Activated CD8-positive, alpha-beta memory T cell treated with anti-CD3 and anti-CD28 coated beads for 36 hours (primary cell): ENCODE results near the gene KCNQ1. TPM values are rescaled to one million over a fixed set of nuclear protein-coding genes. Genes with fewer than 3 reads are reported as not detected.

Experiments
- CTCF ChIA-PET: fragments of 350-600 bp; sonication (Branson Sonifier 250); formaldehyde crosslinking; loops from one replicate; lab custom pipeline; 2021; ENCODE audit warnings: antibody characterized with exemption; lab: Charles Lee
- POLR2A ChIA-PET: fragments of 350-600 bp; sonication (Branson Sonifier 250); formaldehyde crosslinking; loops from one replicate; lab custom pipeline; 2021; ENCODE audit warnings: antibody characterized with exemption; lab: Charles Lee
- total RNA-seq, 2 experiments: library from RNA; stranded (reverse); gene quantifications; one replicate each; pipeline ENCODE4 v1.2.3, GENCODE V29; 2021

KCNQ1 gene
- total RNA-seq, 2 experiments from 2014 or later = 3.1 to 3.9 TPM

DNA sequence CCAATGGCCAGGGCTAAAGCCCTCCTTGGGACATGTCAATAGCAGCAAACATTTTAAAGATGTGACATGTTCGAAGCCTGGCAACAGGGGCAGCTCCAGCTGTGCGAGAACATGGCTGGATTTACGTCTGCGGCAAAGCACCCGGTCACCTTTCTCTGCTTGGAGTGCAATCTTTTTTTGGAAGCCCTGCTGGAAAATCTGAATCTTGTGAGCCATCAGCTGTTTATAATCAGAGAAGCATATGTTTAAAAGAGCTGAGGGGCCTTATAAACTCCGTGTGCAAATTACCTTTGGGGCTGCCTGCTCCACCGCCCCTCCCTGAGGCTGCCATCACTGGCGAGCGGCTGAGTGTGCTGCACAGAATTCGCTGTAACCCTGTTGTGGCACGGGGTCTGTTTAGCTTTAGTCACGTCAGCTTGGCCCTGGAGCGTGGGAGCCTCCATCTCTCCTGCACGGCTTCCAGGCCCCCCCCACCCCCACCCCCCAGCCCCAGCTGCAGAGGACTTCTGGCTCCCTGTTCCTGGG, 264.0 kb downstream of the KCNQ1 start:
- CTCF ChIA-PET = no interaction called here
- POLR2A ChIA-PET = no interaction called here

DNA sequence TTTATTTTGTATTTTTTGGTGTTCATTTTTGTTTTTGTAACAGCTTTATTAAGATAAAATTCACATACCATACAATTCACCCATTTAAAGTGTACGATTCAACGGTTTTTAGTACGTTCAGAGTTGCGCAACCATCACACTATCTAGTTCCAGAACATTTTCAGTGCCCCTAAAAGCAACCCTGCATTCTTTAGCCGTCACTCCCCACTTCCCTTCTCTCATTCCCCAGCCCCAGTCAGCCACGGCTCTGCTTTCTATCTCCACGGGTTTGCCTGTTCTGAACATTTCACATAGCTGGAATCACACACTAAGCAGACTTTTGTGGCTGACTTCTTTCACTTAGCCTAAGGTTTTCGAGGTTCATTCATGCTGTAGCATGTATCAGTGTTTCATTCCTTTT, 264.6 kb downstream of the KCNQ1 start:
- ChIA-PET POLR2A (no interaction called here), CTCF (no interaction called here)

DNA sequence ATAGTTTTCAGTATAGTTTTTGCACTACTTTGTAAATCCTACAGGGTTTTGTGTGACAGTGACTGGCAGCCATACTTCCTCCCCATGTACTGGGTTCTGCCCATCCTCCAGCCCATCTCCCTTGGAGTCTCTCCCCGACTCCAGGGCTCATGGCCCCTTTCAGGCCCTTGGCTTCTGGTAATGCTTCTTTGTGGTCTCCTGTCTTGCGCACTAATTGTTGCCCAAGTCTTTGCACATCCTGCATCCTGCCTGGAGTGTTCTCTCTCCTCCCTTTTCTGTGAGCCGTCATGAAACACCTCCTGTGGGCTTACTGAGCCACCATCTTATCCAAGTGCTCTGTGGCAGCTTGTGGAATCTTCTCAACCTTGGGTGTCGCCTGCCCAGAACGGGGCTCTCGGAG, 266.4 kb downstream of the KCNQ1 start:
- CTCF ChIA-PET = no interaction called here
- POLR2A ChIA-PET = no interaction called here

DNA sequence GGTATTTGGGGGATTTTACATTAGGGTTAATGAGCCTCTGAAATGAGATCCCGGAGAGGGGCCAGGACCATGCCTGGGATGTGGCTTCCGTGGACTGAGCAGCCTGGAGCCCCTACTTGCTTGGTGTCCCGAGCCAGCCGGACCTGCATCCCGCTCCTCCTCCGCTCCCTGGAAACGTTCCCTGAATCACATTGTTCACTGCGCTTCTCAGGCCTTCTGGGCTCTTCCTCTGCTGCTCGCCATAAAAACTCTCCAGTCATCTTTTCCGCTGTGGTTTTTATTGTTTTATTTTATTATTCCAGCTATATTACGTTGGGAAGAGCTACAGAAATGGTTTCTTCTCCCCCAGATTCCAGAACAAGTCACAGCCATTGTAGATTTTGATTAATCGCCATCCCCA, 268.3 kb downstream of the KCNQ1 start:
- ChIA-PET POLR2A (no interaction called here), CTCF (no interaction called here)

DNA sequence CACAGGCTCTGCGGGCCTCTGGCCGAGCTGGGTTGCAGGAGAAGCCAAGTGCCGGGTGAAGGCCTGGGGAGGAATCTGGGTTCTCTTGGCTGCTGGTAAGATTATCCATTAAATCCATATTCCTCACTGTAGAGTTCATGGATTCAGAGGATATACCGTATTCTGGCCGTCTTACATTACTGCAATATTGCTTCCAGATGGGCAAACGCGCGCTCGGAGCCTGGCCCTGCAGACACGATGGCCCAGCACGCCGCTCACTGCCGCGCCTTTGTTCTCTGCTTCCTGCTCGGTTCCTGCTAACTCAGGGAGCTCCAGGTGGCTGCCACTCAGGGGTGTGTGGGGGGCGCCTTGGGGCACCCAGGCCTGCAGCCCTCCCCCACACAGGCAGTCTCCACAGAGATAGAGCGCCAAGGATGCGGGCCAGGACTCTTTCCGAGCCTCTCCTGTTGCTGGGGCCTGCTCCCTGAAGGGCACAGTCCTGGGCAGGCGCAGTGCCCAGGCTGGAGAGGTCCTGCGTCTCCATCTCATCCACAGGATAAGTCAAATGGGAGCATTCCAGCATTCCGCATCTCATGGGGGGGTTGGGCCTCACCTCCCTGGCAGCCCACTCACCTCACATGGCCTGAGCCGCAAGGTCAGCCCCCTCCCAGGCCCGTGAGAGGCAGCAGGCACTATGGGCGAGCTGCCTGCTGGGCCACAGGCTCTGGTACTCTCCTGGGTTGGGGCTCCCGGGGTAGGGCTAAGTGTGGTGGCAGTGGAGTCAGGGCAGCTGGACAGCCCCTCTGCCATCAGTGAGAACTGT, 269.1 kb downstream of the KCNQ1 start:
- CTCF ChIA-PET = no interaction called here

DNA sequence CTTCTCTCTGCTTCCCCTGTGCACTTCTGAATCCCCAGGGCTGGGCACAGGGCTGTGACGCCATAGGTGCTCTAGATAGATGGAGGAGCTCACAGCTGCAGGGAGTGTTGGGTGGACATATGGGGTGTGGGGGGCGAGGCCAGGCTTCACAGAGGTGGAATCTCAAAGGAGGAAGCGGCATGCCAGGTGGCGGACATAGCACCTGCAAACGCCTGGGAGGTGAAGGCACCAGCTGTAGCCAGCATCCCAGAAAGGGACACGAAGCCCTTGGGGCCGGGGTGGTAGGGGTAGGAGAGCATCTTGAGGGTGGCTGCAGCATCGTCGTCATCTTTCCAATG, 269.6 kb downstream of the KCNQ1 start:
- CTCF ChIA-PET = no interaction called here

More for the DNA sequence above, 269.1 kb downstream of the KCNQ1 start:
- POLR2A ChIA-PET = no interaction called here

DNA sequence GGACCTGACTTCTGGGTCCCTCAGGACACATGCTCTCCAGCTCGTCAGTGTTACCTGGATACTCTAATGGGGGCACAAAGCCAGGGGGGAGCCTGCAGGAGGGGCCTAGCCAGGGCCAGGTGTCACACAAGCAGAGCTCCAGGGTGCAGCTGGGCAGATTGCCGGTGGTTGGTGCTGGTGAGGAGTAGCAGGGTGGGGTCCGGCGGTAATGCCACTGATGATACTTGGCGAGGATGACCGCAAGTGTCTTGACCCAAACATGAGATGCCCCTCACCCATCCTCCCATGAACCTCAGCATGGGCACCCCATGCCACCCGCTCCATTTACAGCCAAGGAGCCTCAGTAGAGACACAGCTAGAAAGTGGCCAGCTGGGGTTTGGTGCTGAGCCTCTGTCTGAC, 270.1 kb downstream of the KCNQ1 start:
- ChIA-PET CTCF (no interaction called here), POLR2A (no interaction called here)

More for the DNA sequence above, 269.6 kb downstream of the KCNQ1 start:
- POLR2A ChIA-PET = no interaction called here

DNA sequence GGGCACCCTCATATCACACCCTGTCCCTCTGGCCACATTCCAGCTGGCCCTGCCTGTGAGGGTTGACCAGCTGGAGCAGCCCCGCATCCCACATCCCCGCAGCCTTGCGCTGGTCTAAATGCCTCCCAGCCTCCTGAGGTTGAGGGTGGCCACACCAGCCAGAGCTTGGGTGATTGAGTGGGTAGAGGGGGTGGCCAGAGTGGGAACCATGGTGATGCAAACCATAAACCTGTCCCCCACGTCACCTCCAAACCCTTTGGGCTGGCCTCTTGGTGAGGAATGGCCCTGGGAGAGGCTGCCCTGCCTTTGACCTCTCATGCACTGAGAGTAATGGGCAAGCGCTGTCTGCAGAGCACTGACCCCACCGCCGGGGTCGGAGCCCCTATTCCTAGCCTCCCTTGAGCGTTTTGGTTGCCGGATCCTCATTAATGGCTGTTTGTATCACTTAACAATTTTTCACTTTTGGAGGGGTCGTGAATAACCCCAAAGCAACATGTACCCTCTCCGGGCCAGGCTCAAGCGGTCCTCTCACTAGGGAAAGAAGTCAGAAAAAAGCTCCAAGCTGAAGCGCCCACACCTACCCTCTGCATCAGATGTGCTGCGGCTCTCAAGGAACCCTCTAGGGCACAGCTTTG, 271.0 kb downstream of the KCNQ1 start:
- ChIA-PET POLR2A (no interaction called here), CTCF (no interaction called here)

DNA sequence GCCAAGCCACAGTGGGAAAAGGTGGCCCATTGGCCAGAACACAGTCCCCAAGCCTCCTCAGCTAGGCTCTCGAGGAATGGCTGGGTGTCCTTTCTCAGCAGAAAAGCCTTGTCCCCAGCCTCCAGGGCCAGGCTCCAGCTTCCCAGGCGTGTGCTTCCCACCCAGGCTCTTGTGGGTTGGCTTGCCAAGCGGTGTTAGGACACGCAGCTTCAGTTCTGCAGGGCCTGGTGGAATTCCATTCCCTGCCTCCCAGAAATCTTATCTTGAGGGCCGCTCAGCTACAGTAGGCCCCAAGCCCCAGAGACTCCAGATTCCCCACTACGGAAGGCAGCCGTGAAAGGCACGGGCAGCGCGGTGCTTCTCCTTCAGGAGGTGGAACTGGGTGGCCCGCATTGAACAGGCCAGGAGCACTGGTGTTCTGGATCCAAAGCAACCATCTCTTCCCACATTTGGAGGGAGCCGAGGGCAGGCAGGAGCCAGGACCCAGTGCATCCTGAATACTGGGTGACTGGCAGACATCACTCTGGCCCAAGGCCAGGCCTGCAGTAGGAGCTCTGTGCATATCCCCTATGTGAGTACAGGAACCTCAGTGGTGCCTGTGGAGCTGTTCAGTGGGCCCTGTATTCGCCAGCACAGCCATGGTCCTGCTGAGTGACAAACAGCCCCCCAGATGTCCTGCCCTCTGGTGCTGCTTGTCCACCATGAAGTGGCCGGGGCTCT, 271.7 kb downstream of the KCNQ1 start:
- POLR2A ChIA-PET = no interaction called here
- CTCF ChIA-PET = no interaction called here

DNA sequence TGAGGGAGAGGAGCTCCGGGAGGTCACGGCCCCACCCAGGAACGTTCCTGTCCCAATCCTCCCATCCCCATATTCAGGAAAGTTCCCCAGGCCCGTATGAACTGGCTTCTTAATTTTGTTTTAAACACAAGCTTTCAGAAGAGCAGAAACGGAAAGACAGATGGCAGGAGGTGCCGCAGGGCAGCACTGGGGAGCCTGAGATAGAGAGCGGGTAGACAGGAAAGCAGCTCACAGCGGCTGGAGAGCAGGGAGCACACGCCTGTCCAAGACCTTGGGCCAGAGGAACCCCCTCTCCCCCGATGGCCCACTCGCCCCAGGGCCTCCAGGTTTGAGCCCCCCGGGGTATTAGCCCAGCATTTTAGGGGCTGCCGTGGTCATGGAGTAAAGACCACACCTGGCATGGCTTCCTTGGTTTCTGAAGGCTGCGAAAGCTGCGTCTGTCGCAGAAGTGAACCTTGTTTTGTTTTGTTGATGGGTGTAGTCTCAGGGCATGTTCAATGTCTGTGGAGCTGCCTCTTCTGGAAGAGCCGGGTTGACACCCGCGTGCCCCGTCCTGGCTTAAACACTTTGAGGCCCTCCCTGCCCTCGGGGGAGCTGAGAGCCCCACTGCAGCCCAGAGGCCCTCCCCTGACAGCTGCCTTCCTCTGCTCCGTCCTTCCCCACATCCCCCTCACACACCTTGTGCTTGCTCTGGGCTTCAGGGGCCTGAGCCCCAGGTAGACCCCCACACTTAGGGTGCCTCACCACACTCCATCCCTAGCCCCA, 272.9 kb downstream of the KCNQ1 start:
- ChIA-PET POLR2A (no interaction called here), CTCF (no interaction called here)

DNA sequence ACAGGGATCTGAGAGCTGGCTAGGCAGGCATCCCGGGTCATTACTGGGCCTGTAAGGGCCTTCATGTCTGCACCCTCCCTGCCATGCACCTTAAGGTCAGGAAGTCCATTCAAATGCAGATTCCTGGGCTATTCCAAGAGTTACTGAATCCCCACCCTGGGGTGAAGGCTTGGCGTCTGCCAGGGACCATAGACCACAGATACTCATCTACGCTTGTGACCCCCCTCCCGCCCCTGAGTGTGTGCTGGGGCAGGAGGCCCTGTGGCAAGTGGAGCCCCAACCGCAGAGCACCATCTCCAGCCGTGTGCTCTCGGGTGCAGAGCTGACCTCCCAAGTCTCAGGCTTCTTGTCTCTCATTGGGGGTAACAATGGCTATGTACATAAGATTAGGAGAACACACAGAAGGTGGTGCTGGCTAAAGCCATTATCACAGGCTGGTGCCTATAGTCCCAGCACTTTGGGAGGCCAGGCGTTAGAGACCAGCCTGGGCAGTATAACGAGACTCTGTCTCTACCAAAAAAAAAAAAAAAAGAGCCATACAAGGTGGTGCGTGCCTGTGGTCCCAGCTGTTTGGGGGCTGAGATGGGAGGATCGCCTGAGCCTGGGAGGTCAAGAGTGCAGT, 274.1 kb downstream of the KCNQ1 start:
- CTCF ChIA-PET = no interaction called here
- POLR2A ChIA-PET = no interaction called here

DNA sequence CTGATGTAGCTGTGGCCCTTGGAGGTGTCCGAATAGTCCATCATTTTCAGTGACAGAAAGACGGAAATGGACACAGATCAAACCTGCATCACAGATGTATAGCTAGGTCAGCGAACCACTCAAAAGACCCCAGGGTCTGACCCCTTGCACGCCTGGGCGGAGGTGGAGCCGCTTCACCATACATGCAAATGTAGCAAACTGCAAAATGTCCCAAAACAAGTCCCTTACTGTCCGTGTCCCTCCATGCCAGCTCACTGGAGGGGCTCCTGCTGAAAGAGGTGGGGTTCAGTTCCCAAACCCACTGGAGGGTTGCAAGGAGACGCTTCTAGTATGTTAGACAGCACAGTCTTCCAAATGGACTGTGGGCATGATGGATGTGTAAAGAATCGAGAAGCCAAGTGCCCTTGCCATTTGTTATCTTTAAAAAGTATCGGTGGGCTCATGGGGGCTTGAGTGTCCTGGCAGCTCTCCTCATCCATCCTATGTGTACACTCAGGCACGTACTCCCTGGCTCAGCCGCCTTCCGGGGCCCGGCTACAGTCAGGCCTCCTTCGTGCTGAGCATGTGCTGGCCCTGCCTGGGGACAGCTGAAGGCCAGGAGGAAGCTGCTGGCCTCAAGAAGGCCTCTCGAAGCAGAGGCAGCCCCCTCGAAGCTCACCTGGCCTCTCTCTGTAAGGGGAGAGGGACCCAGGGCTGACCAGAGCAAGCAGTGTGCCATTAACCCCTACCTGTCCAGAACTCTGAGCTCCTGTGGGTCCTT, 275.2 kb downstream of the KCNQ1 start:
- ChIA-PET CTCF (no interaction called here), POLR2A (no interaction called here)

DNA sequence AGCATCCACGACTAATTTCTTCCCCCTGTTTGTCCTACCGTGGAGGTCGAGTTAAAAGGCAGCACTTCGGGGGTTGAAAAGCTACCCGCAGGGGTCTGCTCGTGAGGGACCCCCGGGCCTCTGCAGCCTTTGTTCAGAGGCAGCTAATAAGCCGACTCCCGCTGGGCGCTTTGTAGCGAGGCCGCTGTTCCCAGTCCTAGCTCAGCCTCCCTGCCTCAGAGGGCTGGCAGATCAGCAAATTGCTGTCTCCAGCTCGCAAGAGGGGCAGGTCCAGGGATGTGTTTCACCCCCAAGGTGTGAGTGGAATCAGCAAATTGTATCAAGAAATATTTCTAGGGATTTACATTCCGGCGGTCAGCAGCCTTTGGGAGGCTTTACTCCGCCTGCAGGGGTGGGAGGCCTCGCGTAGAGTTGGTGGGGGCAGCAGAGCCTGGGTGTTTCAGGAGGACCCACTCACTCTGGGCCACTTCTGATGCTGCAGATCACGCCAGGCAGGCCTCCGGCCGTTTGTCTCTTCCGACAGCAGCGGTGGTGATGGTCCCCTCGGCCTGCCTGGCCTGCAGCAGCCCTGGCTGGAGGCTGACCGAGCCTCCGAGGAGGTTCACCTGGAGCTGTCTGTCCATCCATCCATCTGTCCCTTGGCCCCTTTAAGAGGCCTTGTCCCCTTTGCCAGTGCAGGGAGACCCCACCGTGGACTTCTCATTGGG, 276.6 kb downstream of the KCNQ1 start:
- POLR2A ChIA-PET = no interaction called here
- CTCF ChIA-PET = no interaction called here

DNA sequence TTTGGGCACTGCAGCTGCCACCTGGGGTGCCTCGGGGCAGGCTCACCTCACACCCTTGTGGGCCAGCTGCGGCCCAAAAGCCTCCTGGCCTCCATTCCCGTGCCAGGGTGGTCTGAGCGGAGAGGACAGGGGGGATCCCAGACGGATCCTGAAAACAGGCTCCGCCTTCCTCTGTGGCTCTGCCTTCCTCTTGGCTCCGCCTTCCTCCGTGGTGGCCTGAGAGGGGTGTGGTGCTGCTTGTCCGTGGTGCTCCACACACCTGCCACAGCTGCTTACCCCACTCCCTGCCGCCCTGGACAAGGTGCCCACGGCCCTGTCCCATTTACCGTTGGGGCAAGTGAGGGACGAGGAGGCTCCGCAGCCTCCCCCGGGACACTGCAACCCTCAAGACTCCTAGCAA, 278.1 kb downstream of the KCNQ1 start:
- POLR2A ChIA-PET = no interaction called here

DNA sequence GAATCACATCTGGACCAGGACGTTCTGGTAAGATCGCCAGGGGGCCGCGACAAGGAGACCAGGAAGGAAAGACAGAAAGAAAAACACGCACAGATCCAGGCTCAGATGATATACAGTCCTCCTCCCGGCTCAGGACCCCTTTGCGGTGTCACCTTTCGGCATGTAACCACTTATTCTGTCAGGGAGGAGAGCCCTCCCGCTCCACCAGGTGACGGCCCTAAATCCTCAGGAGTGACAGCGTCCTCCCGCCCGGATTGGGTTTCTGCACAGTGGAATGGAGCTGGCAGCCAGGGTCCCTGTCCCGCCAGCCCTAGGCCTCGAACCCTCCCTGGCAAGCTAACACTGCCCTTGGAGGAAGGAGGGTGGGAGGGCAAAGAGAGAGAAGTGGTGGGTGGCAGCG, 279.3 kb downstream of the KCNQ1 start:
- POLR2A ChIA-PET = no interaction called here
- CTCF ChIA-PET = no interaction called here

More for the DNA sequence above, 278.1 kb downstream of the KCNQ1 start:
- CTCF ChIA-PET = no interaction called here

DNA sequence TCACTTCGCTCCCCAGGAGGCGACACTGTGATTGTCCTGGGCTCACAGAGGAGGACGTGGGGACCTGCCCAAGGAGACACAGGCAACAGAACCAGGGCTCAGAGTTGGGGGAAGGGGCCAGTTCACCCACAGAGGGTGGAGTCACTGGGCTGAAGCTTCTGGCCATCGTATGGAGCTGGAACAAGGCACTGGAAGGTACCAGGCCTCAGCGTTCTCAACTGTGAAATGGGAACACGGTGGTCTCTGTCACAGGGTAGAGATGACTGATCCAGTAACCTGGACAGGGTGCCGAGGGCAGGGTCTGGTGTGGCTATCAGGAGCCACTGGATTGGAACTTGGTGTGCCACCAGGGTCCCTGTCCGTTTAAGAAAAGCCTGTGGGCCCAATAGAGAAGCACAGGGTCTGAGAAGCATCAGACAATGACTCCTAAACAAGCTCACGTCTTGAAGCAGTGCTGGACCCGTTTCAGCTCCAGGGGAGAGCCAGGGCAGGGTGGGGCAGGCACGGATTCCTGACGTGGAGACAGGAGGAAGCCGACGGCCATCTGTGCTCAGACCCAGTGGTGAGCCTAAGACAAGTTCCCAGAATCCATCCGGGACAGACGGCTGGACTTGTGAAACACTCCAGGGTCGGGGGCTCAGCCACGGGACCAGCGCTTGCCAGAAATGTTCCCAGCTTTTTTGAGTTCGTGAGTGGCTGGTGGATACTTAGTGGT, 280.0 kb downstream of the KCNQ1 start:
- POLR2A ChIA-PET = no interaction called here
- CTCF ChIA-PET = no interaction called here
